ENCODE measurements around the gene KMT5C. TPM values are rescaled to one million over a fixed set of nuclear protein-coding genes. Genes with fewer than 3 reads are reported as not detected.

The KMT5C gene
- total and polyA plus RNA-seq, 10 of the 15 experiments (the other 5 are each of a cell fraction or from before 2014, with no cell fraction given): 0.20 to 15.8 (median 4.3) TPM; not detected in 1

DNA sequence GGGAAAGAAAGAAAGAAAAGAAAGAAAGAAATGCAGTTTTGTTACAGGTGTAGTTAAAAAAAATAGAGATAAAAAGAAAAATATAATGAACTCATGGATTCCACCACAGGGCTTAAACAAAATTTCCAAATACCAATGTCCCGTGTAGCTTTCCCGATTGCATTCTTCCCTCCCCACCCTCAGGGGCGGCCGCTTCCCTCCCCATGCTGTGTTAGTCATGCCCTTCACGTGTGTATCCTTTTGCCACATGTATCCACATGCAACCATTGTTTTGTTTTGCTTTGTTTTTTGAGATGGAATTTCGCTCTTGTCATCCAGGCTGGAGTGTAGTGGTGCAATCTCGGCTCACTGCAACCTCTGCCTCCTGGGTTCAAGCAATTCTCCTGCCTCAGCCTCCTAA is 3.6 kb upstream of the KMT5C start:
- ATAC-seq (no peak), FAIRE-seq (no peak), DNase-seq (ENCODE audit: low read depth, low spot score) (no peak)
- no peaks in the 10 kb centered on the region; a peak in 1 of 4 replicates for H3K27me3 ChIP-seq (replicated peaks in 1 of 2; ENCODE audit: control insufficient read depth in 2 of 2, insufficient read depth in 2 of 2, low read length in 1 of 2)
- H3K4me2 ChIP-seq (ENCODE audit: control insufficient read depth, insufficient read depth): no peak overlapping the region
- no peaks in the 10 kb centered on the region for H3K36me3 ChIP-seq (ENCODE audit: control insufficient read depth in 2 of 2, insufficient read depth in 2 of 2, low read length in 1 of 2)
- CTCF ChIA-PET: interaction anchor here (1.0 kb wide), 1 partner anchor 8 kb away, joined by 3 read pairs; no protein-coding TSS in a partner anchor
- H3K4me1 ChIP-seq (ENCODE audit: control insufficient read depth, insufficient read depth, low read length): peaks cover 6% of the 10 kb centered on the region
- RAD21 ChIA-PET (ENCODE audit: unreplicated experiment): no interaction called here
- H2AFZ ChIP-seq (ENCODE audit: control insufficient read depth, low read depth, low read length): no peak overlapping the region
- H3K9ac ChIP-seq (ENCODE audit: control insufficient read depth, insufficient read depth, low read length): no peak overlapping the region
- 49% methylated on average over 7 of the region's 7 CpGs for WGBS (ENCODE audit: insufficient coverage, insufficient replicate concordance, low lambda C conversion rate, missing lambda C conversion rate)
- intact Hi-C loops (cut with micrococcal nuclease; ENCODE audit: unreplicated experiment) (no loop called here), in situ Hi-C loops (cut with MboI) (no loop called here)
- peaks cover 5% of the 10 kb centered on the region for H3K79me2 ChIP-seq (ENCODE audit: control insufficient read depth, insufficient read depth, low read length)
- H3K4me3 ChIP-seq: no peak overlapping the region
- H3K9me3 ChIP-seq (replicated peaks; ENCODE audit: control insufficient read depth, insufficient read depth, low read length): no peaks in the 10 kb centered on the region
- H4K20me1 ChIP-seq (ENCODE audit: control insufficient read depth, insufficient read depth): no peaks in the 10 kb centered on the region
- no peak overlapping the region for H3K27ac ChIP-seq (ENCODE audit: control insufficient read depth, insufficient read depth)
- no TSS peak for BruUV-seq (replicated peaks)
- TF ChIP-seq RUNX3 (IDR thresholded peaks at IDR 0.05; ENCODE audit: low read length) (no peak), TBL1XR1 (IDR thresholded peaks at IDR 0.05; ENCODE audit: low read depth, low read length) (no peak), MAX (IDR thresholded peaks at IDR 0.05; ENCODE audit: low read depth, low read length) (no peak), MLLT1 (IDR thresholded peaks at IDR 0.05) (no peak), NRF1 (conservative IDR thresholded peaks at IDR 0.05; ENCODE audit: low read depth, low read length) (no peak), FOS (IDR thresholded peaks at IDR 0.05; ENCODE audit: borderline replicate concordance, extremely low read depth, insufficient read length) (no peak), PBX3 (IDR thresholded peaks at IDR 0.05; ENCODE audit: insufficient replicate concordance, low read depth, low read length) (no peak), ZNF217 (IDR thresholded peaks at IDR 0.05) (no peak), BRCA1 (IDR thresholded peaks at IDR 0.05; ENCODE audit: low read depth, low read length) (no peak), RAD21 (IDR thresholded peaks at IDR 0.05; ENCODE audit: insufficient read depth, low read depth, low read length) (no peak)
- TF ChIP-seq, protein P1, sequence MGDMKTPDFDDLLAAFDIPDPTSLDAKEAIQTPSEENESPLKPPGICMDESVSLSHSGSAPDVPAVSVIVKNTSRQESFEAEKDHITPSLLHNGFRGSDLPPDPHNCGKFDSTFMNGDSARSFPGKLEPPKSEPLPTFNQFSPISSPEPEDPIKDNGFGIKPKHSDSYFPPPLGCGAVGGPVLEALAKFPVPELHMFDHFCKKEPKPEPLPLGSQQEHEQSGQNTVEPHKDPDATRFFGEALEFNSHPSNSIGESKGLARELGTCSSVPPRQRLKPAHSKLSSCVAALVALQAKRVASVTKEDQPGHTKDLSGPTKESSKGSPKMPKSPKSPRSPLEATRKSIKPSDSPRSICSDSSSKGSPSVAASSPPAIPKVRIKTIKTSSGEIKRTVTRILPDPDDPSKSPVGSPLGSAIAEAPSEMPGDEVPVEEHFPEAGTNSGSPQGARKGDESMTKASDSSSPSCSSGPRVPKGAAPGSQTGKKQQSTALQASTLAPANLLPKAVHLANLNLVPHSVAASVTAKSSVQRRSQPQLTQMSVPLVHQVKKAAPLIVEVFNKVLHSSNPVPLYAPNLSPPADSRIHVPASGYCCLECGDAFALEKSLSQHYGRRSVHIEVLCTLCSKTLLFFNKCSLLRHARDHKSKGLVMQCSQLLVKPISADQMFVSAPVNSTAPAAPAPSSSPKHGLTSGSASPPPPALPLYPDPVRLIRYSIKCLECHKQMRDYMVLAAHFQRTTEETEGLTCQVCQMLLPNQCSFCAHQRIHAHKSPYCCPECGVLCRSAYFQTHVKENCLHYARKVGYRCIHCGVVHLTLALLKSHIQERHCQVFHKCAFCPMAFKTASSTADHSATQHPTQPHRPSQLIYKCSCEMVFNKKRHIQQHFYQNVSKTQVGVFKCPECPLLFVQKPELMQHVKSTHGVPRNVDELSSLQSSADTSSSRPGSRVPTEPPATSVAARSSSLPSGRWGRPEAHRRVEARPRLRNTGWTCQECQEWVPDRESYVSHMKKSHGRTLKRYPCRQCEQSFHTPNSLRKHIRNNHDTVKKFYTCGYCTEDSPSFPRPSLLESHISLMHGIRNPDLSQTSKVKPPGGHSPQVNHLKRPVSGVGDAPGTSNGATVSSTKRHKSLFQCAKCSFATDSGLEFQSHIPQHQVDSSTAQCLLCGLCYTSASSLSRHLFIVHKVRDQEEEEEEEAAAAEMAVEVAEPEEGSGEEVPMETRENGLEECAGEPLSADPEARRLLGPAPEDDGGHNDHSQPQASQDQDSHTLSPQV (IDR thresholded peaks at IDR 0.05): no peak
- TF ChIP-seq, protein P2, sequence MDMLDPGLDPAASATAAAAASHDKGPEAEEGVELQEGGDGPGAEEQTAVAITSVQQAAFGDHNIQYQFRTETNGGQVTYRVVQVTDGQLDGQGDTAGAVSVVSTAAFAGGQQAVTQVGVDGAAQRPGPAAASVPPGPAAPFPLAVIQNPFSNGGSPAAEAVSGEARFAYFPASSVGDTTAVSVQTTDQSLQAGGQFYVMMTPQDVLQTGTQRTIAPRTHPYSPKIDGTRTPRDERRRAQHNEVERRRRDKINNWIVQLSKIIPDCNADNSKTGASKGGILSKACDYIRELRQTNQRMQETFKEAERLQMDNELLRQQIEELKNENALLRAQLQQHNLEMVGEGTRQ (IDR thresholded peaks at IDR 0.05; ENCODE audit: borderline replicate concordance, low read depth, low read length): no peak
- POLR2A ChIA-PET: no interaction called here
- SMC1A ChIA-PET (ENCODE audit: uncharacterized antibody, unreplicated experiment): no interaction called here
